GM12872 (cell line): ENCODE measurements around the gene RELN.

ENCODE experiments used
- TF ChIP-seq, protein P1 (sequence below): IDR thresholded peaks from 3 replicates; pipeline ENCODE4 v1.5.1; 2011; ENCODE audit warnings: low read depth, mild to moderate bottlenecking, low read length, moderate library complexity; ENCODE audit not compliant: insufficient read depth

The RELN gene

DNA sequence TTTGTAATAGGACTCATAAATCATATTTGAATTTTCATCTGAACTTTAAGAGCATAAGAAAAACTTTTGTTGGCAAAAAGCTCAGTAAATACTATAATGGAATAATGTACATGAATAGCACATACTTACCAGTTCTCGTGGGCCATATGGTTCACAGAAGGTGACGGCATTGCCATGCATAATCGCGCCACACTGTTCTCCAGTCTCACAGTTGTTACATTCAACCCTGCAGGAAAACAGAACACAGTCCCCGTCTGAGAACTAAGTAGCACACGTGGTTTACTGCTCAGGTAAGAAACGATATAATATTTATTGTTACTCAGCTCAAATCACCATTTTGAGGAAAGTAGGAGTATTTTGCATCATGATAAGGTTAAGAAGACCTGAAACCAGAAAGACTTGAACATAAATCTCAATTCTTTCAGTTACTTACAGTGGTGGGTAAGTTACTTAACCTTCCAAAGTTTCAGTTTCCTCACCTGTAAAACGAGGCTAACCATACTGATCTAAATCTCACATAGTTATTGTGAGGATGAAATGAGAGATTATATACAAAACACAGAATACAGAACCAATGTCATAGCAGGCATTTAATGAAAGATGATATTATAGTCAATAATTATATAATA is 261.4 kb downstream of the RELN start:
- TF ChIP-seq, protein P1, sequence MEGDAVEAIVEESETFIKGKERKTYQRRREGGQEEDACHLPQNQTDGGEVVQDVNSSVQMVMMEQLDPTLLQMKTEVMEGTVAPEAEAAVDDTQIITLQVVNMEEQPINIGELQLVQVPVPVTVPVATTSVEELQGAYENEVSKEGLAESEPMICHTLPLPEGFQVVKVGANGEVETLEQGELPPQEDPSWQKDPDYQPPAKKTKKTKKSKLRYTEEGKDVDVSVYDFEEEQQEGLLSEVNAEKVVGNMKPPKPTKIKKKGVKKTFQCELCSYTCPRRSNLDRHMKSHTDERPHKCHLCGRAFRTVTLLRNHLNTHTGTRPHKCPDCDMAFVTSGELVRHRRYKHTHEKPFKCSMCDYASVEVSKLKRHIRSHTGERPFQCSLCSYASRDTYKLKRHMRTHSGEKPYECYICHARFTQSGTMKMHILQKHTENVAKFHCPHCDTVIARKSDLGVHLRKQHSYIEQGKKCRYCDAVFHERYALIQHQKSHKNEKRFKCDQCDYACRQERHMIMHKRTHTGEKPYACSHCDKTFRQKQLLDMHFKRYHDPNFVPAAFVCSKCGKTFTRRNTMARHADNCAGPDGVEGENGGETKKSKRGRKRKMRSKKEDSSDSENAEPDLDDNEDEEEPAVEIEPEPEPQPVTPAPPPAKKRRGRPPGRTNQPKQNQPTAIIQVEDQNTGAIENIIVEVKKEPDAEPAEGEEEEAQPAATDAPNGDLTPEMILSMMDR: no peak

DNA sequence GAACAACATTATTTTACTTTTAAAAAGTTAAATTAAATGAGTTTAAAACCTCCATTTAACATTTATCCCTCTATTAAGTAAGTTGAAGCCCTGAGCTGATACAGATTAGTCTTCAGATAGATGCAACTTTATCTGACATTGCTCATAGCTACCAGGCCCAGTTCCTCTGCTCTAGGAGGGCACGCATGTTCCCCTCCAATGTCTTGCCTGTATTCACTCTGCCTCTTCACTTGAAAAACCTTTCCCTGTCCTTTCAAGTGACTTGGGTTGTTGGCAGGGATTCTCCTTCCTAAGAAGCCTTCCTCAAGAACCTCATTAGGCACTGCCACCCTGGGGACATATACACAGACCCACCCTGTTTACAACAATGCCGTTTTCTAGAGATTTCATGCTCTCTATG is 270.4 kb downstream of the RELN start:
- TF ChIP-seq, protein P1: no peak

DNA sequence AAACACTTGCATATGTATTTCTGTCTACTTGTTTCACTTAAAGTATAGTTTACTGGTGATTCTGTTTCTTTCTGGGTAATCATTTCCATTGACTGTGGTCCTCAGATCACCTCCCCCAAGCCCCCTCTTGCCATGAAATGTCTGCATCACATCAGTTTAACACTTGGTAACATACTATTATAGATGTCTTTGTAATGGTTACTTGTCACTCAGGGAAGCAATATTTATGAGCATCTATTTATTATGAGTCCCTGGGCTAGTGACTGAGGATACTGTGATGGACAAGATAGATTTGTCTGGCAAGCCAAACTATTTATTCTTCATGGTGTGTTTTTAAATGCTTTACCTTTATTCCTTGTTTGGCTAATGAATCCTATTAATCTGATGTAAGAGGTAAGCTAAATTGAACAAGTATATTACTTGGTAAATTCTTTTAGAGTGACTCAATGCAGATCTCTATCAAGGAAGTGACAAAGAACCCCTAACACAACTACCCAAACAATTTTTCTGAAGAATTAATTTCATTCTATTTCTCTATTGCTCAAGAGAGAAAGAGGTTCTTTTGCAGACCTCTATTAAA is 270.9 kb downstream of the RELN start:
- TF ChIP-seq, protein P1: no peak

DNA sequence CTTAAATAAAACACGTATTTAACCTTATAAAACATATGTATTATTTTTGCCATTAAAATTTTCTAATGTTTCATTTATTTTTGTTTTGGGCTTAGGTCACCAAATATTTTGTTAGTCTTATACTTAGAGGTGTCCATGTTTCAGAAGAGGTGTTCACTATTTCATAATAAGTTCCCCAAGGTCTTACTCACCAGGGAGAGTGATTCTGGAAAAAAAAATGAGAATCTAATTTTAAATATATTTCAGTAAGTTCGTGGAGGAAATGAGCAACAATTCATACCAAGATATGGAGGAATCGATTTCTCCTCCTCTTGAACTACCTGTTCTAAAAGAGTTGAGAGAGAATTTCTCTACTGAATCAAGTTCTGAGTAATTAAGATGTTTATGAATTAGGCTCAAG is 271.9 kb downstream of the RELN start:
- TF ChIP-seq, protein P1: no peak

DNA sequence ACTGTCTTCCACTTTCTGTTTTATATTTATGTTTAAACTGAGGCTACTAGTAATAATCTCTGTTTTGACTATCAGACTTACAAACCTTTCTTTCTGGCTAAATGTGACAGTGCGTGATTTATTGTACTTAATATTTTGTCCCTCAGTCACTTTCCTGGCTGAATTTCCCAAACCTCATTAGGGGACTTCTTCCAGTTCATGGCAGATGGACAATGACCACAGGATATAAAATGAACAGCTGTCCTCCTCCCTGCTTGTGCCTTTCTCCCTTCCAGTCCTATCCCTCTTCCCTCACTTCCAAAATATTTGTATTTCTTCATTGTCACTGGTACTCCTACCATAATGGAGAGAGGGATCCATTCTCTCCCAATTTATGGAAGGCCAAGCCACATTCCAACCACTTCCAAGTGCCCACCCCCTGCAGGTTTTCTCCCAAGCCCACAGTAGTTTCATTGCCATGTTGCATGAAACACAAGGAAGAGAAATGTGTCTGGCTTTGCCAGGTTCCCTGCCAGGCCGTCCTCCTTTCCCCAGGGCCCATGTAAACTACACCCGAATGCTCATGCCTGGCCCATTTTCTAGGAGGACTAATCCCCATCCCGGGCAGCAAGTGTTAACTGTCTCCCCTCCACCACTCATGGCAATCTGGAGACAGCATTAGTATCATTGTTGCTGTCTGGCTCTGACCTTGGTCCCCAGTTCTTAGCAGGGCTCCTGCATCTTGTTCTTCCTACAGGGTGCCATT is 273.9 kb downstream of the RELN start:
- TF ChIP-seq, protein P1: no peak

DNA sequence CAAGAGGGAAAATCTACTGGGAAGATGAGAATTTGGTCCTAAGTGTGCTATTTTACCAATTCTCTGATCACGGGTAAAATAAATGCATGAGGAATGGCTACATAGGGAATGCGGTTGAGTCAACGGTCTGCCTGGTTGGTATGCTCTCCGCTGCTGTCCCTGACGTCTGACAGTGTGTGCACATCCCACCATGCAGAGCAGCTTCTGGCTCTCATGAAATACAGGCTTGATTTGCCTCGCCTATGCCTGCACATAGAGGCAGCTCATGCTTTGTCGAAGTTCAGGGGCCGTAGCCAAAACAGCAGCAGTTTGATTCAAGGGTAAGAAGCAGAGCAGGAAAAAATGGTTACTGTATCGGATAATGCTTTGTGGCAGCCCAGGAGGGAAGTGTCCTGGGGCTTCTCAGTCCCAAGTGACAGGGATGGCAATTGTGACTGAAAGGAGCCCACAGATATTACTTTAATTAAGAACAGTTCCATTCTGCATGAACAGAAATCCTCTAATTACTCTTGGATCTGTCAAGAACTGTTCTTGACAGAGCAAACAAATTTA is 275.0 kb downstream of the RELN start:
- TF ChIP-seq, protein P1: no peak

DNA sequence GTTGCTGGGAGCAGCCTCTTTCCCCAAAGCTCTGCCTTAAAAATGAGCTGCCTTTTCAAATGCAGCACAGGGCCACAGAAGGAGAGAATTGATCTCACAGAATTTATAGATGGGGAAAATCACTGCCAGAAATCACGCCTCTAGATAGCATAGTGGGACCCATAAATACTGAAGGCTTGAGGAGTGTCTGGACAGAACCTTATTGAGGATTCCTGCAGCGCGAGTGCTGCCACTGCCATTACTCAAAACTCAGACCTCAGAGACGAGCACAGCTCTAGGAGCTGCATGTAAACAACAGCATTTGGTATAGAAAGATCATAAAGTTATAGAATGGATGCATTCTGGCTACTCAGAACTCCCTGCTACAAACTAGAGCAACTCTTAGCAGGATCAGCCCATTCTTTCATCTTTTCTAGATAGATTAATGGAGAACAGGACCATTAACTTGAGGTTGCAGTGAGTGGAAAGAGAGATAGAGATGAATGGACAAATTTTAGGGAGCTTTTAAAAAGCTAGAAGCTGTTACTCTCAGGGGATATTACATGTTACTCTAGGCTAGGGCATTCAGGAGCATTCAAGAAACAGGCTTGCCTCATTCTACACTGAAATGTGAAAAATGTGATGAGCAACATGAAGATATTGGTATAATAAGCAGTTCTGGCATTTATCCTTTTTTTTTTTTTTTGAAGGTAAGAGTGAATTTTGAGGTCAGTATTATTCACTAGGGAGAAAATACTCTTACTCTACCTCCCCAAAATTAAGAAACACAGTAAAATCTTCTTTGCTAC is 276.3 kb downstream of the RELN start:
- TF ChIP-seq, protein P1: no peak
